Mammary microvascular endothelial cell (primary cell): ENCODE results near the gene PLEKHG4. TPM values are rescaled to one million over a fixed set of nuclear protein-coding genes. Genes with fewer than 3 reads are reported as not detected.

Experiments used
- total RNA-seq: library from RNA; depleted of rRNA; stranded (reverse); fragments of >200 nt; gene quantifications from 2 replicates; pipeline ENCODE4 v1.2.3, GENCODE V29; 2015

Gene PLEKHG4, protein sequence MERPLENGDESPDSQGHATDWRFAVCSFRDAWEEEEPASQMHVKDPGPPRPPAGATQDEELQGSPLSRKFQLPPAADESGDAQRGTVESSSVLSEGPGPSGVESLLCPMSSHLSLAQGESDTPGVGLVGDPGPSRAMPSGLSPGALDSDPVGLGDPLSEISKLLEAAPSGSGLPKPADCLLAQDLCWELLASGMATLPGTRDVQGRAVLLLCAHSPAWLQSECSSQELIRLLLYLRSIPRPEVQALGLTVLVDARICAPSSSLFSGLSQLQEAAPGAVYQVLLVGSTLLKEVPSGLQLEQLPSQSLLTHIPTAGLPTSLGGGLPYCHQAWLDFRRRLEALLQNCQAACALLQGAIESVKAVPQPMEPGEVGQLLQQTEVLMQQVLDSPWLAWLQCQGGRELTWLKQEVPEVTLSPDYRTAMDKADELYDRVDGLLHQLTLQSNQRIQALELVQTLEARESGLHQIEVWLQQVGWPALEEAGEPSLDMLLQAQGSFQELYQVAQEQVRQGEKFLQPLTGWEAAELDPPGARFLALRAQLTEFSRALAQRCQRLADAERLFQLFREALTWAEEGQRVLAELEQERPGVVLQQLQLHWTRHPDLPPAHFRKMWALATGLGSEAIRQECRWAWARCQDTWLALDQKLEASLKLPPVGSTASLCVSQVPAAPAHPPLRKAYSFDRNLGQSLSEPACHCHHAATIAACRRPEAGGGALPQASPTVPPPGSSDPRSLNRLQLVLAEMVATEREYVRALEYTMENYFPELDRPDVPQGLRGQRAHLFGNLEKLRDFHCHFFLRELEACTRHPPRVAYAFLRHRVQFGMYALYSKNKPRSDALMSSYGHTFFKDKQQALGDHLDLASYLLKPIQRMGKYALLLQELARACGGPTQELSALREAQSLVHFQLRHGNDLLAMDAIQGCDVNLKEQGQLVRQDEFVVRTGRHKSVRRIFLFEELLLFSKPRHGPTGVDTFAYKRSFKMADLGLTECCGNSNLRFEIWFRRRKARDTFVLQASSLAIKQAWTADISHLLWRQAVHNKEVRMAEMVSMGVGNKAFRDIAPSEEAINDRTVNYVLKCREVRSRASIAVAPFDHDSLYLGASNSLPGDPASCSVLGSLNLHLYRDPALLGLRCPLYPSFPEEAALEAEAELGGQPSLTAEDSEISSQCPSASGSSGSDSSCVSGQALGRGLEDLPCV
- 26.1 and 36.1 TPM in 2 replicates for total RNA-seq

DNA sequence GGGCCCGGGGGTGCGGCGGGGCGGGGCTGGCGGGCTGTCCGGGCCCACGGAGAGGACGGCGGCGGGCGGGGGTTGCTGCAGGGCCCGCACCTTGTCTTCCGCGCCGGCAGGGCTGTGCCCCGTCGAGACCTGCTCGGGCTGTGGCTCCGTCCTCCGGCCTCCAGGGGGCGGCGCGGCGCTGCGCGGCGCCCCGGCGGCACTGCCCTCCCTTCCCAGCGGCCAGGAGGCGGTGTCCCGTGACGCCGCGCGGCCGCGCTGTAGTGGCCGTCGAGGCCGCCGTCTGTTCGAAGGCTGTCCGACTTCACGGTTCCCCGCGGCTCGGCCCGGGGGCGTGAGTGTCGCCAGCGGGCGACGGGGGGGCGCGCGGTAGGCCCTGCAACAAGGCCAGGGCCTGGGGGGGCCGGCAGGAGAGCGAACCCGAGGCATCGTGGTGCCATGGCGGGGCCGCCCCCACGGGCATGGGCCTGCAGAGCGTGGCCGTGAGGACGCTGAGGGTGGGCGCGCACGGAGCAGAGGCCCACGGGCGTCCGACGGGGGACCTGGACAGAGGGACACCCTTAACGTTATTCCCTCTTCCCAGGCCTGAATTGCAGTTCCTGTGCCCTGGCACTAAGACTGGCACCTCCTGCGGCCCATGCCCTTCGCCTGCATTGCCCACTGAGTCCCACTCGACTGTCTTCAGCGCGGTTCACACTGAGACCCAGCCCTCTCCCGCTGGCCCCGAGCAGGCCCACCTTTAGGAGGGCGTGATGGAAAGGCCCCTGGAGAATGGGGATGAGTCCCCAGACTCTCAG is at the start of gene PLEKHG4:
PLEKHG4 (plus strand) TSS at position 237 of the 794 bp plus-strand sequence; CDS start at position 750, 513 bp downstream.

DNA sequence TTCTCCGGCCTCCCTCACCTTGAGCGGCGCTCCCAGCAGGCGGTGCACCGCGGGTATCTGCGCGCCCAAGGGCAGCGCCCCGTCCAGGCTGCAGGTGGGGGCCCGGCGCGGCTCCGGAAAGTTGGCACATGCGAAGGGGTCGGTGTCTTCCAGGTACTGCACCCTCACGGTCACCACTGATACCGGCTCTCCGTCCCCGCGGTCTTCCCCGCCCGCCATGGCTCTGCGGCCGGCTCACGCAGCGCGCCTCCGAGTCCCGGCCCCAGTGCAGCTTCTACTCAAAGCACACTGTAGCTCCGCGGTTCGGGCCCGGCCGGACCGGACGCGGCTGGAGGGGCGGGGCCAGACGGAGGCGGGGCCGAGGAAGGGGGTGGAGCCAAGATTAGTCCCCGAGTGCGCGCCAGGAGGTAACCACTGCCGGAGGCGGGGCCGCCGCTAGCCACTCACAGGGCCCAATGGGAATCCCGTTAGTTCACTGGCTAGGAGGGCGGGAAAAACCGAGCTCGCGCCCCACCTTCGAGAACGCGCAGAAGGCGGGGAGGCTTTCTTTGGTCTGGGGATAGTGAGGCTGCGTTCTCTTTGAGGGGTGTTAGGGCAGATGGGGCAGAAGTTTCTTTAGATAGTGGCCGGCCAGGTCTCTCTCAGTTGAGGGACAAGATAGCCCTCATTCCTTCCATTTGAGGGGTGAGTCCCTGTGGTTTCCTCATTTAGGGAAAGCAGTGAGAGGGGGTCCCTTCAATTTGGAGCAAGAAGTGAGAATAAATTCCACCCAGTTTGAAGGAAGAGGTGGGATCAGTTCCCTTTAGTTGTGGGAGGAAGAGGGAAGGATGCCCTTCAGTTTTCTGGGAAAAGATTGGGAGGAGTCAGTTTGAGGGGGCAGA is 31.9 kb upstream of the PLEKHG4 start, which contains the start of gene FHOD1:
FHOD1 (minus strand) TSS at position 290 of the 881 bp plus-strand sequence; CDS start at position 219, 71 bp downstream.

DNA sequence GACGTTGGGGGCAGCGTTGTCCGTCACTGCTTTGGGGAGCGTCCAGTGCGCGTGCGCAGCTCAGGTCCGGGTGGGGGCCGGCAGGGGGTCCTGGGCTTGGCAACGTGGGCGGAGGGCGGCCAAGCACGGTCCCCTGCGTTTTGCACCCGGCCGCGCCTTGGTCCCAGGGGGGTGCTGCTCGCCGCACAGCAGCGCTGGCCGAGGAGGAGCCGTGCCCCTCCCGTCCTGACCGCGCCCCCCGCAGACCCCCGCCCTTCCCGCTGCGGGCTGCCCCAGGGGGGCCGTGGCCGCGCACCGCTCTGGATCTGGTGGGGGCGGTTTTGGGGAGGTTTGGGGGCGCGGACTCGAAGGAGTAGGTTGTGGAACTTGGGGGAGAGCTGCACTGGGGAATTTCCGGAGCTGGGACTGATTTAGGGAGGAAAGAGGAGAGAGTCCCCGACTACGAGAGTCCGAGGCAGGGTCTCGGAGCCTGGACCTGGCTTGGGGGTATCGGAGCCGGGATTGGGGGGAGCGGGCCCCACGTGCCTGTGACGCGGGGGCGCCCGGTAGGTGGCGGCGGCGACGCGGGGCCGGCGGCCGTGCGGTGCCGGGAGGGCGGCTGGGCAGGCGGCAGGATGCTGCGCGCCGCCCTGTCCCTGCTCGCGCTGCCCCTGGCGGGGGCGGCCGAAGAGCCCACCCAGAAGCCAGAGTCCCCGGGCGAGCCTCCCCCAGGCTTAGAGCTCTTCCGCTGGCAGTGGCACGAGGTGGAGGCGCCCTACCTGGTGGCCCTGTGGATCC is 30.7 kb upstream of the PLEKHG4 start, which contains the start of gene SLC9A5:
SLC9A5 (plus strand) TSS at position 579 of the 777 bp plus-strand sequence; CDS start at position 615, 36 bp downstream.

DNA sequence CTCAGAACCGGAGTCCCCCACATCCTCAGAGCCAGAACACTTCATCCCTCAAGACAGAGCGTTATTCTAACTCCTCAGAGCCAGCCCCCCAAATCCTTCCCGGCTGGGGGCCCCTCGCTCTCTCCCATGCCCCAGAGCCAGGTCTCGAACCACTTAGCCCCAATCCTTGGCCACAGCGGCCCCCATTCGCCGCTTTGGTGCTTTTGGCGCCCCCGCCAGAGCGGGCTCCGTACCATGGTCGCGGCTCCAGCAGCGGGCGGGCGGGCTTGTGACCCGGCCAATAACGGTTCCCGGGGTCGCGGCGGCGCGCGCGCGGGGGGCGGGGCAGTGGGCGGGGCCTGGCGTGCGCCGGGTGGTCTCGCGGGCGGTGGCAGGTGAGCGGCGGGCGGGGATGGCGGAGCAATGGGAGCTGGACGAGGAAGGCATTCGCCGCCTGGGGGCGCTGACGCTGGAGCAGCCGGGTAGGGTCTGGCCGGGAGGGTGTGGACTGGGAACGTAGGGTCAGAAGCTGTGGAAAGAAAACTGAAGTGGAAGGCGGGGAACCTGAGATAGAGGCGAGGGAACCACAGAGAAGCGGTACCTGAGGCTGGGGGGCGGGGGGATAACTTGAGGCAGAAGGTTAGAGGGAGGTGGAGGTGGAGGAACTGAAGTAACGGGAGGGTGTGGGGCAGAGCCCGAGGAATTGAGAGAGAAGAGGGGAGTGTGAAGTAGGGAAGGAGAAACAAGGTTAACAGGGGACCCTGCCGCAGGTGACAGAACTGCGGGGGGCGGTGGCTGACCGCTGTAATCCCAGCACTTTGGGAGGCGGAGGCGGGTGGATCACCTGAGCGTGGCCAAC is 47.4 kb downstream of the PLEKHG4 start, which contains the start of the genes KCTD19 and LRRC36:
KCTD19 (minus strand) TSS at position 270 of the 838 bp plus-strand sequence; CDS start at position 236, 34 bp downstream.
LRRC36 (plus strand) TSS at position 344 of the 838 bp plus-strand sequence; CDS start at position 392, 48 bp downstream.

Other genes starting within 250 kb of the PLEKHG4 start
- gene PHAF1, start 169.6 kb upstream of the PLEKHG4 start, total RNA-seq = 12.1 and 13.1 TPM in 2 replicates
- 2.2 and 4.6 TPM in 2 replicates for gene B3GNT9, start 128.5 kb upstream of the PLEKHG4 start, total RNA-seq
- gene TRADD, start 119.6 kb upstream of the PLEKHG4 start, total RNA-seq = 35.2 and 35.8 TPM in 2 replicates
- gene FBXL8, start 119.6 kb upstream of the PLEKHG4 start, total RNA-seq = 8.2 and 10.6 TPM in 2 replicates
- 0.40 and 2.0 TPM in 2 replicates for gene HSF4, start 114.8 kb upstream of the PLEKHG4 start, total RNA-seq
- 9.3 and 12.7 TPM in 2 replicates for gene NOL3, start 109.0 kb upstream of the PLEKHG4 start, total RNA-seq
- 4.2 and 7.1 TPM in 2 replicates for gene MATCAP1, start 95.6 kb upstream of the PLEKHG4 start, total RNA-seq
- gene EXOC3L1, start 89.4 kb upstream of the PLEKHG4 start, total RNA-seq = 9.4 and 13.3 TPM in 2 replicates
- 89.3 and 111 TPM in 2 replicates for gene E2F4, start 87.4 kb upstream of the PLEKHG4 start, total RNA-seq
- 0.60 and 0.98 TPM in 2 replicates for gene ELMO3, start 80.4 kb upstream of the PLEKHG4 start, total RNA-seq
- gene TMEM208, start 52.4 kb upstream of the PLEKHG4 start, total RNA-seq = 32.9 and 34.8 TPM in 2 replicates
- gene FHOD1, start 32.1 kb upstream of the PLEKHG4 start, total RNA-seq = 29.2 and 33.3 TPM in 2 replicates
- 0.07 and 0.20 TPM in 2 replicates for gene SLC9A5, start 30.6 kb upstream of the PLEKHG4 start, total RNA-seq
- under 0.01 TPM in 1 of 2 replicates, not detected in the other for gene KCTD19, start 47.2 kb downstream of the PLEKHG4 start, total RNA-seq
- 0.39 and 0.40 TPM in 2 replicates for gene LRRC36, start 47.3 kb downstream of the PLEKHG4 start, total RNA-seq
- gene TPPP3, start 114.0 kb downstream of the PLEKHG4 start, total RNA-seq = 0.20 TPM in 1 of 2 replicates, not detected in the other
- 5.2 and 6.7 TPM in 2 replicates for gene ZDHHC1, start 136.9 kb downstream of the PLEKHG4 start, total RNA-seq
- gene HSD11B2, start 151.6 kb downstream of the PLEKHG4 start, total RNA-seq = not detected in 2 replicates
- 170 and 206 TPM in 2 replicates for gene ATP6V0D1, start 201.6 kb downstream of the PLEKHG4 start, total RNA-seq
- gene AGRP, start 204.0 kb downstream of the PLEKHG4 start, total RNA-seq = not detected in 2 replicates
- 53.6 and 66.6 TPM in 2 replicates for gene RIPOR1, start 249.3 kb downstream of the PLEKHG4 start, total RNA-seq